Psoas muscle (tissue), 8 donors: ENCODE results near the gene ACE. TPM values are rescaled to one million over a fixed set of nuclear protein-coding genes. Genes with fewer than 3 reads are reported as not detected.

Experiments
- ATAC-seq, 4 donors: fragments of 200-7000 bp; cut with Tn5 transposase; one replicate each; pipeline ENCODE4 v1.9.1; 2020; ENCODE audit warnings: moderate library complexity in 3 of 4, mild to moderate bottlenecking in 2 of 4
- DNase-seq, 2 donors: peaks; one replicate each; pipeline ENCODE4 v3.0.0-alpha.2; 2020
- H3K27ac ChIP-seq: fragments of 200-600 bp; one replicate; pipeline ENCODE4 v1.8.0; 2022
- H3K27me3 ChIP-seq, 3 donors: fragments of 200-600 bp in 1 of 3; one replicate each; pipeline versions ENCODE4 v1.6.1 to v1.8.0; 2013 to 2022; ENCODE audit warnings: low read length in 2 of 3, mild to moderate bottlenecking in 2 of 3, moderate library complexity in 1 of 3; ENCODE audit not compliant: insufficient read depth in 3 of 3
- H3K36me3 ChIP-seq, 2 donors: fragments of 200-600 bp in 1 of 2; one replicate each; pipeline versions ENCODE4 v1.6.1 to v1.8.0; 2013 to 2022; ENCODE audit warnings: low read depth in 1 of 2, mild to moderate bottlenecking in 1 of 2, moderate library complexity in 1 of 2; ENCODE audit not compliant: insufficient read depth in 1 of 2
- H3K4me1 ChIP-seq: fragments of 200-600 bp; one replicate; pipeline ENCODE4 v1.8.0; 2022
- H3K4me3 ChIP-seq: fragments of 200-600 bp; one replicate; pipeline ENCODE4 v1.8.0; 2022; ENCODE audit warnings: mild to moderate bottlenecking
- H3K9me3 ChIP-seq: fragments of 200-600 bp; one replicate; pipeline ENCODE4 v1.8.0; 2022
- CTCF ChIP-seq: fragments of 200-600 bp; IDR thresholded peaks from one replicate; pipeline ENCODE4 v1.8.0; 2022; ENCODE audit warnings: antibody characterized with exemption
- WGBS, 3 donors: extraction: QIAGEN DNeasy Blood & Tissue Kit; methylation state at CpG; one replicate each; pipeline versions ENCODE4 v1.1.6 to v1.1.7; 2013; 5-methylcytosine and 5-hydroxymethylcytosine counted together
- intact Hi-C, 2 donors: fragments of 100-400 bp; cut with DNase I; formaldehyde crosslinking; loops; one replicate each; pipeline versions ENCODE4 v1.11.0 to v1.14.2; 2022
- polyA plus RNA-seq, 3 donors: library from polyadenylated mRNA; stranded (reverse); fragments of 200-250 nt; gene quantifications; one replicate each; pipeline ENCODE4 v1.2.3, GENCODE V29; 2013
- total RNA-seq, 4 donors: library from RNA; stranded (reverse); fragmentation: NEBNext Ultra II Directional in 2 of 4; extraction: Animal tissue kit (Norgen Biotek cat#: 25700) in 2 of 4; gene quantifications; one replicate each; pipeline versions ENCODE4 v1.2.1 to v1.2.4, GENCODE V29; 2021 to 2023
- donor health status: healthy with polysubstance abuse.
- donor health status: DM: no; HTN: no; CAD: no; lungs with moderate emphysema.
- donor health status: Bipolar disorder and iron deficiency.
- donor health status: healthy.
- donor health status: DM: yes; HTN: yes; CAD: no.
- donor health status: DM: no; HTN: no; CAD: no.
- donor health status: DM: no; HTN: no; CAD: no.
- donor health status: DM: yes; HTN: yes; CAD: no.

Gene ACE
- total and polyA plus RNA-seq, 7 donors, result 0.82 to 12.5 (median 2.0) TPM

GRCh38 chr17:63442074-63442473 lies 34.8 kb upstream of the ACE start:
- WGBS, 3 donors, result 84 to 91% (median 90%) methylated on average over 8 of the region's 8 CpGs
- Histone ChIP-seq H3K27me3 (peaks cover 0 to 22% (median 6%) of the 10 kb centered on the region in 3 donors), H3K27ac (no peak overlapping the region), H3K4me3 (no peak overlapping the region), H3K9me3 (no peaks in the 10 kb centered on the region), H3K36me3 (no peaks in the 10 kb centered on the region), H3K4me1 (peaks cover 8% of the 10 kb centered on the region)
- intact Hi-C loops, result no loop called here
- TF ChIP-seq CTCF, result no peak
- ATAC-seq (no peak), DNase-seq (no peak)

GRCh38 chr17:63442549-63443035 lies 34.3 kb upstream of the ACE start:
- no peak for ATAC-seq
- Histone ChIP-seq H3K27me3 (peaks cover 0 to 22% (median 6%) of the 10 kb centered on the region in 3 donors), H3K4me3 (no peak overlapping the region), H3K4me1 (peaks cover 8% of the 10 kb centered on the region), H3K9me3 (no peaks in the 10 kb centered on the region), H3K27ac (no peak overlapping the region), H3K36me3 (no peaks in the 10 kb centered on the region)
- intact Hi-C loops, result no loop called here
- WGBS, 3 donors, result 66 to 71% (median 67%) methylated on average over 11 of the region's 11 CpGs
- no peak for TF ChIP-seq CTCF
- DNase-seq, result no peak

- intact Hi-C loops, result no loop called here
- Histone ChIP-seq H3K4me3 (no peak overlapping the region), H3K27me3 (peaks cover 0 to 22% (median 6%) of the 10 kb centered on the region in 3 donors), H3K4me1 (peaks cover 8% of the 10 kb centered on the region), H3K9me3 (no peaks in the 10 kb centered on the region), H3K36me3 (no peaks in the 10 kb centered on the region), H3K27ac (no peak overlapping the region)
- DNase-seq (no peak), ATAC-seq (no peak)
- TF ChIP-seq CTCF, result no peak
- WGBS, 3 donors, result 81 to 93% (median 89%) methylated on average over 6 of the region's 6 CpGs
These were observed 33.8 kb upstream of the ACE start for GRCh38 chr17:63443053-63443452.

- no peak overlapping the region for H3K4me3 ChIP-seq
- intact Hi-C loops, result no loop called here
- no peak for TF ChIP-seq CTCF
- WGBS, 3 donors, result 72 to 83% (median 76%) methylated on average over 3 of the region's 3 CpGs
- no peak overlapping the region for H3K27ac ChIP-seq
- peaks cover 8% of the 10 kb centered on the region for H3K4me1 ChIP-seq
- H3K36me3 ChIP-seq, result no peaks in the 10 kb centered on the region
- no peaks in the 10 kb centered on the region for H3K9me3 ChIP-seq
- no peak for DNase-seq
- ATAC-seq, result no peak
- peaks cover 0 to 17% (median 6%) of the 10 kb centered on the region in 3 donors for H3K27me3 ChIP-seq
These were observed 32.4 kb upstream of the ACE start for GRCh38 chr17:63444457-63444856.

- Histone ChIP-seq H3K36me3 (no peaks in the 10 kb centered on the region), H3K9me3 (no peaks in the 10 kb centered on the region), H3K27me3 (peaks cover 0 to 14% (median 6%) of the 10 kb centered on the region in 3 donors), H3K4me1 (peaks cover 8% of the 10 kb centered on the region), H3K27ac (no peak overlapping the region), H3K4me3 (peak overlapping the region; percentile 80)
- no peak for DNase-seq
- intact Hi-C loops, result loop anchor here in 1 of 2 donors (5.0 kb wide), 1 partner anchor 157 kb away; the partner anchor contains the start of gene TACO1
- TF ChIP-seq CTCF, result no peak
- no peak for ATAC-seq
- 68 to 71% (median 70%) methylated on average over 7 of the region's 7 CpGs for whole genome bisulfite sequencing, 3 donors
These were observed 31.8 kb upstream of the ACE start for GRCh38 chr17:63445065-63445464.
